WI38 (cell line): ENCODE results near the gene LCN6.
"Not testable (repeated sequence)": the region's sequence is repeated elsewhere in the genome, so short reads cannot be mapped to it uniquely, and the experiment has no call there.

Experiments
- H3K4me3 ChIP-seq: 2 replicates; pipeline ENCODE4 v1.5.1; 2011; ENCODE audit warnings: low read depth, mild to moderate bottlenecking, control low read depth, low read length
- CTCF ChIP-seq: IDR thresholded peaks from 2 replicates; pipeline ENCODE4 v1.5.1; 2012; ENCODE audit warnings: low read depth, mild to moderate bottlenecking, control low read depth, low read length

Gene LCN6

GRCh38 chr9:136760424-136760823 is 12.1 kb upstream of the LCN6 start:
- no peak for TF ChIP-seq CTCF
- no peak overlapping the region for H3K4me3 ChIP-seq

DNA sequence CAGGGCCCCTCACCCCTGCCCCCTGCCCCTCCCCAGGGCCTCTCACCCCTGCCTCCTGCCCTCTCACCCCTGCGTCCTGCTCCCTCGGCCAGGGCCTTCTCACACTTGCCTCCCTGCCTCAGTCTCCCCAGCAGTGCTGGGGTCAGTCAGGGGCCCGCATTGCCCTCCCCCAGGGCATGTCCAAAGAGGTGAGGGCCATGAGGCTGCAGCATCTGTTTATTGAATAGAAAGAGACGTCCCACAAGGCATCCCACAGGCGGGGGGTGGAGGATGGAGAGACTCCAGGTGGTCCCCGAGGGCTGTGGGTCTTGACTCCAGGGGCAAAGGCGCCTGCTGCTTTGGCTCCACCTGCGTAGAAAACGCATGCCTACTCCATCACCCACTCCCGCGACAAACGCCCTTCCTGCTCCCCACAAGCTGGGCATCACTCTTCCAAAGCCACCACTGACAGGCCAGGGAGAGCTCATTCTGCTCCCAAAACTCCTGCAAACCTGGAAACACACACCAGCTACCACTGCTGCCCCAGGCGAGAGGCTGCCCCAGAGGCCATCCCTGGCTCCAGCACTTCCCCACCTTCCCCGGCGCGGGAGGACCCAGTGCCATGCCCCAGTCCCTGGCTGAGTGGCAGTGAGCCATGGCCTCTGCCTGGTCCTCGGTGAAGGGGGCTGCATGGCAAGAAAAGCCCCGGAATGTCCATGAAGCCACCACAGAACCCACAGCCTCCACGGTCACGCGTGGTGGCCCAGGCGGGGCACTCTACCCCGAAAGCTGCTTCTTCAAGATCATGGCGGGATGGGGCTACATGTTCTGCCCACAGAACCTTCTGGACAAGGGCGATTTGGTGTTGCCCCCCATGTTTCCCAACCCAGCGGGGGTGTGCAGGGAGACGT is 11.4 kb upstream of the LCN6 start:
- H3K4me3 ChIP-seq: no peak overlapping the region
- TF ChIP-seq CTCF: no peak

GRCh38 chr9:136759001-136759400 is 10.7 kb upstream of the LCN6 start:
- H3K4me3 ChIP-seq: no peak overlapping the region
- TF ChIP-seq CTCF: no peak

- TF ChIP-seq CTCF: no peak
These were observed 9.4 kb upstream of the LCN6 start for GRCh38 chr9:136757751-136758140.

DNA sequence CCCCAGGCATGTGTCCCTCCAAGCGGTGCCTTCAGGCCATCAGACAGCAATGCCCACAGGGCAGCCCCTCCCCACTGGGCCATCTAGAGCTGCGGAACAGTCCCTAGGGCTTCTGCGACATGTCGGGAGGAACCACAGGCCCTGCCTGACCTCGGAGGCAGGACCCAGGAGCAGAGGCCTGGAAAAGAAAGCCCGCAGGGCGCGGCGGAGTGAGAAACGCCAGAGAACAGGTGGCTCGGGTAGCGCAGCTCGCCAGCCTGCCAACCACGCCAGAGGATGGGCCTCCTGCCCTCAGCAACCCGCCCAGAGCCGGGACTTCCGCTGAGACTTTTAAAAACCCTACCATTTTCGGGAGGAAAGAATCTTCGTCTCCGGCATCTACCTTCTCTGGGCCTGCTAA is 9.0 kb upstream of the LCN6 start:
- no peak overlapping the region for H3K4me3 ChIP-seq
- TF ChIP-seq CTCF: no peak

More at GRCh38 chr9:136757751-136758140, 9.4 kb upstream of the LCN6 start:
- no peak overlapping the region for H3K4me3 ChIP-seq

- no peak for TF ChIP-seq CTCF
- H3K4me3 ChIP-seq: no peak overlapping the region
These were observed 8.5 kb upstream of the LCN6 start for GRCh38 chr9:136756836-136757235.

GRCh38 chr9:136756134-136756438 is 7.8 kb upstream of the LCN6 start:
- H3K4me3 ChIP-seq: no peak overlapping the region
- no peak for TF ChIP-seq CTCF

DNA sequence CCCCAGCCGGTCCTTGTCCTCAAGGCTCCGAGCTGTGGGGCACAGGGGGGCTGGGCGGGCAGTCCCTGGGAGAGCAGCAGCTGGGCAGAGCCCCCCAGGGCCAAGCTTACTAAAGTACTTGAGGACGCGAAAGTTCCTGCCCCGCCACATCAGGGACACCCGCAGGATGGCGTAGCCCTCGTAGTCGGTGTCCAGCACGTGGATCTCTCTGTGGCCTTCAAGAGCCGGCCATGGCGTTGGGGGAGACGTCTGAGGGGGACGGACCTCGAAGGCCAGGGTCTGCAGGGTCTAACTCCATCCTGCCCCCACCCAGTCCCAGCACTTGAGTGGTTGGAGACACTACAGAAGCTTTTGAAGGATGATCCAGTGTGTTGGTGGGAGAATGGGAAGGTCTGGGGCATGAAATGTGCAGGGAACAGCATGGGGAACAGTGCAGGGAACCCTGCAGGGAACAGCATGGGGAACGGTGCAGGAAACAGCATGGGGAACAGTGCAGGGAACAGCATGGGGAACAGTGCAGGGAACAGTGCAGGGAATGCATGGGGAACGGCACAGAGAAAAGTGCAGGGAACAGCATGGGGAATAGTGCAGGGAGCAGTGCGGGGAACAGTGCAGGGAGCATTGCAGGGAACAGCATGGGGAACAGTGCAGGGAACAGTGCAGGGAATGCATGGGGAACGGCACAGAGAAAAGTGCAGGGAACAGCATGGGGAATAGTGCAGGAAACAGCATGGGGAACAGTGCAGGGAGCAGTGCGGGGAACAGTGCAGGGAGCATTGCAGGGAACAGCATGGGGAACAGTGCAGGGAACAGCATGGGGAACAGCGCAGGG is 7.2 kb upstream of the LCN6 start:
- not testable (repeated sequence) for H3K4me3 ChIP-seq
